Ishikawa (cell line): Measurements from ENCODE around the gene BIRC6.

ENCODE experiments used
- CREB1 ChIP-seq: IDR thresholded peaks from 2 replicates; pipeline ENCODE4 v1.6.1; 2012; ENCODE audit warnings: low read depth
- EGR1 ChIP-seq: IDR thresholded peaks from 2 replicates; pipeline ENCODE4 v1.6.1; 2012
- EP300 ChIP-seq: IDR thresholded peaks from 2 replicates; pipeline ENCODE4 v1.6.1; 2012; ENCODE audit warnings: borderline replicate concordance
- MAX ChIP-seq: IDR thresholded peaks from 2 replicates; pipeline ENCODE4 v1.6.1; 2012
- NFIC ChIP-seq: IDR thresholded peaks from 2 replicates; pipeline ENCODE4 v1.6.1; 2012
- RAD21 ChIP-seq: IDR thresholded peaks from 2 replicates; pipeline ENCODE4 v1.6.1; 2012; ENCODE audit warnings: low read depth
- TAF1 ChIP-seq: IDR thresholded peaks from 2 replicates; pipeline ENCODE4 v1.6.1; 2012; ENCODE audit warnings: low read depth, mild to moderate bottlenecking
- TCF12 ChIP-seq: IDR thresholded peaks from 2 replicates; pipeline ENCODE4 v1.6.1; 2012; ENCODE audit warnings: low read depth
- TEAD4 ChIP-seq: IDR thresholded peaks from 2 replicates; pipeline ENCODE4 v1.6.1; 2012
- ZBTB7A ChIP-seq: IDR thresholded peaks from 2 replicates; pipeline ENCODE4 v1.6.1; 2012; ENCODE audit warnings: low read depth
- TF ChIP-seq, protein P1 (sequence below): IDR thresholded peaks from 2 replicates; pipeline ENCODE4 v1.6.1; 2012; ENCODE audit warnings: low read depth, mild to moderate bottlenecking
- TF ChIP-seq, protein P2 (sequence below): IDR thresholded peaks from 2 replicates; pipeline ENCODE4 v1.6.1; 2012

- no peak for TF ChIP-seq TAF1
- no peak for TF ChIP-seq ZBTB7A
- no peak for TF ChIP-seq CREB1
- TF ChIP-seq MAX: no peak
- TF ChIP-seq, protein P1, sequence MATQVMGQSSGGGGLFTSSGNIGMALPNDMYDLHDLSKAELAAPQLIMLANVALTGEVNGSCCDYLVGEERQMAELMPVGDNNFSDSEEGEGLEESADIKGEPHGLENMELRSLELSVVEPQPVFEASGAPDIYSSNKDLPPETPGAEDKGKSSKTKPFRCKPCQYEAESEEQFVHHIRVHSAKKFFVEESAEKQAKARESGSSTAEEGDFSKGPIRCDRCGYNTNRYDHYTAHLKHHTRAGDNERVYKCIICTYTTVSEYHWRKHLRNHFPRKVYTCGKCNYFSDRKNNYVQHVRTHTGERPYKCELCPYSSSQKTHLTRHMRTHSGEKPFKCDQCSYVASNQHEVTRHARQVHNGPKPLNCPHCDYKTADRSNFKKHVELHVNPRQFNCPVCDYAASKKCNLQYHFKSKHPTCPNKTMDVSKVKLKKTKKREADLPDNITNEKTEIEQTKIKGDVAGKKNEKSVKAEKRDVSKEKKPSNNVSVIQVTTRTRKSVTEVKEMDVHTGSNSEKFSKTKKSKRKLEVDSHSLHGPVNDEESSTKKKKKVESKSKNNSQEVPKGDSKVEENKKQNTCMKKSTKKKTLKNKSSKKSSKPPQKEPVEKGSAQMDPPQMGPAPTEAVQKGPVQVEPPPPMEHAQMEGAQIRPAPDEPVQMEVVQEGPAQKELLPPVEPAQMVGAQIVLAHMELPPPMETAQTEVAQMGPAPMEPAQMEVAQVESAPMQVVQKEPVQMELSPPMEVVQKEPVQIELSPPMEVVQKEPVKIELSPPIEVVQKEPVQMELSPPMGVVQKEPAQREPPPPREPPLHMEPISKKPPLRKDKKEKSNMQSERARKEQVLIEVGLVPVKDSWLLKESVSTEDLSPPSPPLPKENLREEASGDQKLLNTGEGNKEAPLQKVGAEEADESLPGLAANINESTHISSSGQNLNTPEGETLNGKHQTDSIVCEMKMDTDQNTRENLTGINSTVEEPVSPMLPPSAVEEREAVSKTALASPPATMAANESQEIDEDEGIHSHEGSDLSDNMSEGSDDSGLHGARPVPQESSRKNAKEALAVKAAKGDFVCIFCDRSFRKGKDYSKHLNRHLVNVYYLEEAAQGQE: no peak
- TF ChIP-seq NFIC: no peak
- no peak for TF ChIP-seq EP300
- no peak for TF ChIP-seq RAD21
- no peak for TF ChIP-seq TCF12
- no peak for TF ChIP-seq TEAD4
- TF ChIP-seq, protein P2, sequence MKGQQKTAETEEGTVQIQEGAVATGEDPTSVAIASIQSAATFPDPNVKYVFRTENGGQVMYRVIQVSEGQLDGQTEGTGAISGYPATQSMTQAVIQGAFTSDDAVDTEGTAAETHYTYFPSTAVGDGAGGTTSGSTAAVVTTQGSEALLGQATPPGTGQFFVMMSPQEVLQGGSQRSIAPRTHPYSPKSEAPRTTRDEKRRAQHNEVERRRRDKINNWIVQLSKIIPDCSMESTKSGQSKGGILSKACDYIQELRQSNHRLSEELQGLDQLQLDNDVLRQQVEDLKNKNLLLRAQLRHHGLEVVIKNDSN: no peak
- TF ChIP-seq EGR1: no peak
Observed at GRCh38 chr2:32479993-32480392, 123.2 kb downstream of the BIRC6 start.
